Thyroid gland (tissue), 4 donors: ENCODE measurements around the gene CHST9.

Experiments
- CTCF ChIP-seq, 6 experiments: fragments of 200-600 bp in 3 of 6; fragments of 450-650 bp in 3 of 6; sonication (generic) in 3 of 6; IDR thresholded peaks; one replicate each; pipeline ENCODE4 v1.5.1; 2016 to 2019; ENCODE audit warnings: antibody characterized with exemption in 6 of 6, mild to moderate bottlenecking in 2 of 6, inconsistent platforms in 1 of 6, moderate library complexity in 1 of 6
- POLR2A ChIP-seq, 2 donors: fragments of 450-650 bp; IDR thresholded peaks; one replicate each; pipeline ENCODE4 v1.6.1; 2017; ENCODE audit warnings: antibody characterized with exemption in 2 of 2, mild to moderate bottlenecking in 2 of 2, moderate library complexity in 1 of 2

- no peak for TF ChIP-seq CTCF (IDR thresholded peaks at IDR 0.05)
- no peak for TF ChIP-seq POLR2A (IDR thresholded peaks at IDR 0.05)
These were observed 738 bp downstream of the CHST9 start for GRCh38 chr18:27184115-27185024.
